HG03460 (cell line): ENCODE results near the gene CLBA1.
"Not testable (repeated sequence)": the region's sequence is repeated elsewhere in the genome, so short reads cannot be mapped to it uniquely, and the experiment has no call there.

Experiments used
- ATAC-seq: cut with Tn5 transposase; IDR thresholded peaks from one replicate; pipeline ENCODE4 v1.9.1; 2021; ENCODE audit not compliant: unreplicated experiment

Gene CLBA1

DNA sequence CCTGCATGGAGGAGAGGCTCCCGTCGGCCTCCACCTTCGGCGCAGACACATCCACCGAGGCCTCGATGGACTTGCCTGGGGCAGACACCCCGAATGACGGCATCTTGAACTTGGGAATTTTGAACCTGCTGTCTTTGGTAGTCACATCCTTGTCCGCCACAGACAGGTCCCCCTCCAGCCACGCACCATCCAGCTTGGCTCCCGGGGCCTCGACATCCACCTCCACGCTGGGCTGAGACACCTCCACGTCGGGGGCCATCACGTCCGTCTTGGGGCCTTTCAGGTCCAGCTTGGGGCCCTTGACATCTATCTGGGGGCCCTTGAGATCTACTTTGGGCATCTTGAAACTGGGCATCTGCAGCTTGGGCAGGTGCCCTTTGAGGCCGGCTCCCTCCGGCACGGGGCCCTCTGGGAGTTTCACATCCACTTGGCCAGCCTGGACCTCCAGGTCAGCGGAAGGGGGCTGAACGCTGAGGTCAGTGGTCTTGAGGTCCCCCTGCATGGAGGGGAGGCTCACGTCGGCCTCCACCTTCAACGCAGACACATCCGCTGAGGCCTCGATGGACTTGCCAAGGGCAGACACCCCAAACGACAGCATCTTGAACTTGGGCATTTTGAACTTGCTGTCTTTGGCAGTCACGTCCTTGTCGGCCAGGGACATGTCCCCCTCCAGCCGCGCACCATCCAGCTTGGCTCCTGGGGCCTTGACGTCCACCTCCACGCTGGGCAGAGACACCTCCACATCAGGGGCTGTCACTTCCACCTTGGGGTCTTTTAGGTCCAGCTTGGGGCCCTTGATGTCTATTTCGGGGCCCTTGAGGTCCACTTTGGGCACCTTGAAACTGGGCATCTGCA is 37.5 kb upstream of the CLBA1 start:
- not testable (repeated sequence) for ATAC-seq

DNA sequence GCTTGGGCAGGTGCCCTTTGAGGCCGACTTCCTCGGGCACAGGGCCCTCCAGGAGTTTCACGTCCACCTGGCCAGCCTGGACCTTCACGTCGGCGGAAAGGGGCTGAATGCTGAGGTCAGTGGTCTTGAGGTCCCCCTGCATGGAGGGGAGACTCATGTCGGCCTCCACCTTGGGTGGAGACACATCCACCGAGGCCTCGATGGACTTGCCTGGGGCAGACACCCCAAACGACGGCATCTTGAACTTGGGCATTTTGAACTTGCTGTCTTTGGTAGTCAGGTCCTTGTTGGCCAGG is 36.9 kb upstream of the CLBA1 start:
- ATAC-seq: no peak

DNA sequence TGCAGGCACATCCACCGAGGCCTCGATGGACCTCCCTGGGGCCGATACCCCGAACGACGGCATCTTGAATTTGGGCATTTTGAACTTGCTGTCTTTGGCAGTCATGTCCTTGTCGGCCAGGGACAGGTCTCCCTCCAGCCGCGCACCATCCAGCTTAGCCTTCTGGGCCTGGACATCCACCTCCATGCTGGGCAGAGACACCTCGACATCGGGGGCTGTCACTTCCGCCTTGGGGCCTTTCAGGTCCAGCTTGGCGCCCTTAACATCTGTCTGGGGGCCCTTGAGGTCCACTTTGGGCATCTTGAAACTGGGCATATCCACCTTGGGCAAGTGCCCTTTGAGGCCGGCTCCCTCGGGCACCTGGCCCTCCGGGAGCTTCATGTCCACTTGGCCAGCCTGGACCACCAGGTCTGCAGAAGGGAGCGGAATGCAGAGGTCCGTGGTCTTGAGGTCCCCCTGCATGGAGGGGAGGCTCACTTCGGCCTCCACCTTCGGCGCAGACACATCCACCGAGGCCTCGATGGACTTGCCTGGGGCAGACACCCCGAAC is 36.1 kb upstream of the CLBA1 start:
- ATAC-seq: not testable (repeated sequence)

DNA sequence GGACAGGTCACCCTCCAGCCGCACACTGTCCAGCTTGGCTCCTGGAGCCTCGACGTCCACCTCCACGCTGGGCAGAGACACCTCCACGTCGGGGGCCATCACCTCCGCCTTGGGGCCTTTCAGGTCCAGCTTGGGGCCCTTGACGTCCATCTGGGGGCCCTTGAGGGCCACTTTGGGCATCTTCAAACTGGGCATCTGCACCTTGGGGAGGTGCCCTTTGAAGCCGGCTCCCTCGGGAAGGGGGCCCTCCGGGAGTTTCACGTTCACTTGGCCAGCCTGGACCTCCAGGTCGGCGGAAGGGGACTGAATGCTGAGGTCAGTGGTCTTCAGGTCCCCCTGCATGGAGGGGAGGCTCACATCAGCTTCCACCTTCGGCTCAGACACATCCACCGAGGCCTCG is 35.6 kb upstream of the CLBA1 start:
- no peak for ATAC-seq

GRCh38 chr14:104950701-104951100 is 34.9 kb upstream of the CLBA1 start:
- ATAC-seq: not testable (repeated sequence)

- ATAC-seq: not testable (repeated sequence)
Measured at GRCh38 chr14:104951863-104952657, 33.5 kb upstream of the CLBA1 start.

GRCh38 chr14:104953097-104953496 is 32.5 kb upstream of the CLBA1 start:
- ATAC-seq: no peak

- no peak for ATAC-seq
Measured at GRCh38 chr14:104953896-104954656, 31.5 kb upstream of the CLBA1 start.

GRCh38 chr14:104954746-104955395 is 30.7 kb upstream of the CLBA1 start:
- ATAC-seq: no peak

- ATAC-seq: no peak
Measured at GRCh38 chr14:104955396-104955770, 30.2 kb upstream of the CLBA1 start.

- ATAC-seq: no peak
Measured at GRCh38 chr14:104956290-104956890, 29.2 kb upstream of the CLBA1 start.

DNA sequence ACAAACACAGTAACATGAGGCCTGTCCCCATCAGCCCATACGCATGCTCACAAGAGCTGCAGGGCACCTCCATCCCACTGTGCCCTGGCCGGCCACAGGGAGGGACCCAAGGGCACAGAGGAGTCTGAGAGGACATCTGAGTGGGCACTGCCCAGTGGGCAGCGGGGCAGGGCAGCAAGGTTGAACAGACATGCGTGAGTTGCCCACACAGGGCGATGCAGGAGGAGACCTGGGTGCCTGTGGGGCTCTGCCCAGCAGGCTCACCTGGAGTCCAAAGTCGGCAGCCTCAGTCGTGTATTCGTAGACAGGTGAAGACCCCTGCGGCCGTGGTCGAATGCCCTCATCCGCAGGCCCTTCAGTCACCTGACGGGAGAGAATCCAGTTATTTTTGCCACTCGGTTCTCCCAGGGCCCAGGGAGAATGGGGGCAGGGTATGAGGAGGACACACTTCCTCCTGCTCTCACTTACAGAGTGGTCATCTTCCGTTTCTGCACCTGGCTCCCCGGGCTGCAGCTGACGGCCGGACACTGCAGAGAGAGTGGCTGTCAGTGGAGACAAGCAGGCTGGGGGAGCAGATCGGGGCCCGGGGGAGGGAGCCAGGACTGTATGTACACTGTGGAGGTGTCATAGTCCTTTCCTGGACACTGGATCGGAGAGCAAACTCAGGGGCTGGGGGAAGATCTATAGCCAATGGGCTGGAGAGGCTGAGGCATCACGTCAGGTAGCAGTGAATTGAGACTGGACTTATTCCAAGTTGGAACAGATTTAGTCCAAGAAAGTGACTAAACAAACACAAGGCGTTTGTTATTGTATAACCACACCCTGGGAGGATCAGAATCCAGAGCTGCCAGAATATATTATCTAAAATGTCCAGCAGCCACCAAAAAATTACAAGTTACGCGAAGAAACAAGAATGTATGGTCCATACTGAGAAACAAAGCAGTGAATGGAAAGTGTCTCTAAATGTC is 28.2 kb upstream of the CLBA1 start:
- no peak for ATAC-seq

- no peak for ATAC-seq
Measured at GRCh38 chr14:104964546-104964945, 21.0 kb upstream of the CLBA1 start.

DNA sequence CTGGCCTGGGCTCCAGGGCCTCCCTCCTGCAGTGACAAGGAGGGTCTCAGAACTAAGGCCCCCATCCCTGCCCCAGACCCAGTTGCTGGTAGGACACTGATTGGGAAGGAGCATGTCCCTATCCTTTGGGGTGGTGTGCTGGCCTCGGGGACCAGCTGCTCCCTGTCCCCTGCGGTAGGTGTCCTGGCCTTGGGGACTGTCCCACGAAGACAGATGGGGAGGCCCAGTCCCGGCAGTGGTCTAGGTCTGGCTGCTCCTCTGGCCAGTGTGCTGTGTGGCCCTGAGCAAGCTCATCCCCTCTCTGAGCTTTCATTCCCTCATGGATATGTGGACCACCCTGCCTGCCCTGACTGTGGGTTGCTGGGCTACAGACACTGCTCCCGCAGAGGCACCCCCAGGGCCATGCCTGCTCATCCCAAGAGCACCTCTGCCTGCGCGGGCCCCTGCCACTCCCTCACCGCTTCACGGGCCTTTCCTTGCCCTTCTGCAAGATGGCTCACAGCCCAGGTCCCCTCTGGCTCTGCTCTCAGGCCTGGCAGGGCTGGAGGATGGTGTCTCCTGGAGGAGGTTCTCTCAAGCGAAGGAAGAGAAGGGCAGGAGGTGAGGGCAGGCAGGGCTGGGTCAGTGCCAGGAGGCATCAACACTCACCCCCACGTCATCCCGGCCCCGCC is 19.9 kb upstream of the CLBA1 start:
- ATAC-seq: no peak

- no peak for ATAC-seq
Measured at GRCh38 chr14:104966261-104966865, 19.2 kb upstream of the CLBA1 start.

- ATAC-seq: no peak
Measured at GRCh38 chr14:104966981-104967385, 18.6 kb upstream of the CLBA1 start.

GRCh38 chr14:104967386-104968152 is 18.0 kb upstream of the CLBA1 start:
- ATAC-seq: no peak

- no peak for ATAC-seq
Measured at GRCh38 chr14:104968153-104968527, 17.4 kb upstream of the CLBA1 start.
